Measurements from ENCODE around the gene CXorf49.
"Not testable (repeated sequence)": the region's sequence is repeated elsewhere in the genome, so short reads cannot be mapped to it uniquely, and the experiment has no call there.

Gene CXorf49

GRCh38 chrX:71718185-71718584 is at the start of gene CXorf49:
TSS of gene CXorf49 (minus strand) at chrX:71718285. CDS start at chrX:71718151, 134 bp downstream.
- DNase-seq (ENCODE audit: low read depth in 2 of 2) = not testable (repeated sequence)

- DNase-seq (ENCODE audit: low read depth in 2 of 2) = not testable (repeated sequence)
These were observed 49.0 kb upstream of the CXorf49 start for GRCh38 chrX:71767134-71767533.

- not testable (repeated sequence) for DNase-seq (ENCODE audit: low read depth in 2 of 2)
These were observed 47.5 kb upstream of the CXorf49 start for GRCh38 chrX:71765613-71766012.

- not testable (repeated sequence) for DNase-seq (ENCODE audit: low read depth in 2 of 2)
These were observed 46.7 kb upstream of the CXorf49 start for GRCh38 chrX:71764832-71765231.

- not testable (repeated sequence) for DNase-seq (ENCODE audit: low read depth in 2 of 2)
These were observed 45.0 kb upstream of the CXorf49 start, which contains the start of gene CXorf49B for GRCh38 chrX:71763049-71763448. TSS of gene CXorf49B (plus strand) at chrX:71763349. CDS start at chrX:71763424, 75 bp downstream.

GRCh38 chrX:71760688-71761281 is 42.7 kb upstream of the CXorf49 start:
- not testable (repeated sequence) for DNase-seq (ENCODE audit: low read depth in 2 of 2)

- DNase-seq (ENCODE audit: low read depth in 2 of 2) = not testable (repeated sequence)
These were observed 2.3 kb upstream of the CXorf49 start for GRCh38 chrX:71720289-71720886.

- DNase-seq (ENCODE audit: low read depth in 2 of 2) = not testable (repeated sequence)
These were observed 1.1 kb upstream of the CXorf49 start for GRCh38 chrX:71719195-71719594.

- DNase-seq (ENCODE audit: low read depth in 2 of 2) = not testable (repeated sequence)
These were observed 1.8 kb downstream of the CXorf49 start for GRCh38 chrX:71716323-71716722.

GRCh38 chrX:71715551-71715950 is 2.5 kb downstream of the CXorf49 start:
- DNase-seq (ENCODE audit: low read depth in 2 of 2) = not testable (repeated sequence)

- not testable (repeated sequence) for DNase-seq (ENCODE audit: low read depth in 2 of 2)
These were observed 4.0 kb downstream of the CXorf49 start for GRCh38 chrX:71714064-71714463.

GRCh38 chrX:71702853-71703252 is 15.2 kb downstream of the CXorf49 start:
- DNase-seq (ENCODE audit: low read depth in 2 of 2) = not testable (repeated sequence)

- DNase-seq (ENCODE audit: low read depth in 2 of 2) = not testable (repeated sequence)
These were observed 19.1 kb downstream of the CXorf49 start for GRCh38 chrX:71699023-71699344.

GRCh38 chrX:71698299-71699022 is 19.6 kb downstream of the CXorf49 start:
- DNase-seq (ENCODE audit: low read depth in 2 of 2) = not testable (repeated sequence)

- not testable (repeated sequence) for DNase-seq (ENCODE audit: low read depth in 2 of 2)
These were observed 20.4 kb downstream of the CXorf49 start for GRCh38 chrX:71697466-71698298.

GRCh38 chrX:71696641-71697465 is 21.2 kb downstream of the CXorf49 start:
- not testable (repeated sequence) for DNase-seq (ENCODE audit: low read depth in 2 of 2)

- DNase-seq (ENCODE audit: low read depth in 2 of 2) = no peak
These were observed 38.4 kb downstream of the CXorf49 start for GRCh38 chrX:71679575-71680207.

GRCh38 chrX:71677195-71677594 is 40.9 kb downstream of the CXorf49 start:
- not testable (repeated sequence) for DNase-seq (ENCODE audit: low read depth in 2 of 2)

GRCh38 chrX:71676068-71676795 is 41.9 kb downstream of the CXorf49 start:
- not testable (repeated sequence) for DNase-seq (ENCODE audit: low read depth in 2 of 2)

- DNase-seq (ENCODE audit: low read depth in 2 of 2) = not testable (repeated sequence)
These were observed 42.4 kb downstream of the CXorf49 start for GRCh38 chrX:71675636-71676035.
